B cell (primary cell): Measurements from ENCODE around the gene NTM. TPM values are rescaled to one million over a fixed set of nuclear protein-coding genes. Genes with fewer than 3 reads are reported as not detected.

Experiments
- ATAC-seq: fragments of 200-7000 bp; cut with Tn5 transposase; one replicate; pipeline ENCODE4 v1.10.0; 2021; ENCODE audit warnings: low read depth, mild to moderate bottlenecking, moderate number of reproducible peaks, moderate library complexity
- CTCF ChIA-PET: fragments of 350-600 bp; sonication (Branson Sonifier 250); formaldehyde crosslinking; loops from one replicate; lab custom pipeline; 2021; ENCODE audit warnings: antibody characterized with exemption, inconsistent platforms; lab: Charles Lee
- POLR2A ChIA-PET: fragments of 350-600 bp; sonication (Branson Sonifier 250); formaldehyde crosslinking; loops from one replicate; lab custom pipeline; 2021; ENCODE audit warnings: antibody characterized with exemption; lab: Charles Lee
- DNase-seq: peaks from one replicate; pipeline ENCODE4 v3.0.0; 2013
- H2AFZ ChIP-seq: 2 replicates; pipeline ENCODE4 v1.6.1; 2012; ENCODE audit warnings: mild to moderate bottlenecking, low read depth, low read length; ENCODE audit not compliant: insufficient read depth, poor library complexity, severe bottlenecking
- H3K27ac ChIP-seq, 2 donors: 1 replicate in 1 of 2; 2 replicates in 1 of 2; pipeline ENCODE4 v1.5.1; 2012 to 2013; ENCODE audit warnings: low read length in 2 of 2, mild to moderate bottlenecking in 2 of 2, moderate library complexity in 1 of 2
- H3K27me3 ChIP-seq, 4 experiments: fragments of 200-600 bp in 1 of 4; sonication (generic) in 1 of 4; replicated peaks in 1 of 4; 1 replicate in 2 of 4; 2 replicates in 2 of 4; pipeline versions ENCODE4 v1.6.1 to v1.7.0; 2013 to 2016; ENCODE audit warnings: low read length in 3 of 4, mild to moderate bottlenecking in 2 of 4, mixed read lengths in 1 of 4, moderate library complexity in 1 of 4; ENCODE audit not compliant: insufficient read depth in 4 of 4, control insufficient read depth in 3 of 4; ENCODE audit errors: control extremely low read depth in 1 of 4
- H3K36me3 ChIP-seq, 2 experiments: replicated peaks in 1 of 2; 1 replicate in 1 of 2; 2 replicates in 1 of 2; pipeline versions ENCODE4 v1.6.1 to v1.7.1; 2013; ENCODE audit warnings: low read length in 1 of 2; ENCODE audit not compliant: insufficient read depth in 2 of 2, control insufficient read depth in 1 of 2; ENCODE audit errors: control extremely low read depth in 1 of 2, extremely low read depth in 1 of 2
- H3K4me1 ChIP-seq, 2 donors: fragments of 200-600 bp in 1 of 2; sonication (generic) in 1 of 2; 1 replicate in 1 of 2; 2 replicates in 1 of 2; pipeline versions ENCODE4 v1.5.1 to v1.6.1; 2013 to 2017; ENCODE audit warnings: low read length in 2 of 2; ENCODE audit not compliant: control insufficient read depth in 2 of 2, insufficient read depth in 2 of 2
- H3K4me2 ChIP-seq: replicated peaks from 2 replicates; pipeline ENCODE3; 2012; ENCODE audit warnings: mild to moderate bottlenecking, low read depth, low read length; ENCODE audit not compliant: poor library complexity, severe bottlenecking
- H3K4me3 ChIP-seq, 5 experiments: fragments of 200-600 bp in 1 of 5; sonication (generic) in 1 of 5; 1 replicate in 3 of 5; 2 replicates in 2 of 5; pipeline versions ENCODE4 v1.5.1 to v1.7.0; 2011 to 2016; ENCODE audit warnings: low read length in 4 of 5, mild to moderate bottlenecking in 4 of 5, low read depth in 2 of 5, control low read depth in 1 of 5, moderate library complexity in 1 of 5; ENCODE audit not compliant: insufficient read depth in 1 of 5; ENCODE audit errors: control extremely low read depth in 1 of 5, extremely low read depth in 1 of 5
- H3K79me2 ChIP-seq: fragments of 200-600 bp; sonication (generic); one replicate; pipeline ENCODE4 v1.6.0; 2016; ENCODE audit warnings: low read length; ENCODE audit not compliant: control insufficient read depth, insufficient read depth
- H3K9ac ChIP-seq: fragments of 200-600 bp; sonication (generic); 2 replicates; pipeline ENCODE4 v1.6.1; 2017; ENCODE audit warnings: mild to moderate bottlenecking, low read length, moderate library complexity
- H3K9me3 ChIP-seq, 3 donors: one replicate each; pipeline versions ENCODE4 v1.6.1 to v1.7.1; 2013; ENCODE audit warnings: low read length in 2 of 3; ENCODE audit not compliant: control insufficient read depth in 2 of 3, insufficient read depth in 1 of 3; ENCODE audit errors: control extremely low read depth in 1 of 3
- H4K20me1 ChIP-seq: 2 replicates; pipeline ENCODE4 v1.6.0; 2012; ENCODE audit warnings: mild to moderate bottlenecking, low read length; ENCODE audit not compliant: insufficient read depth, control insufficient read depth, poor library complexity, severe bottlenecking
- H3K27ac Mint-ChIP-seq: one replicate; pipeline ENCODE4 v1.8.0; 2021; ENCODE audit warnings: mixed read lengths
- H3K27me3 Mint-ChIP-seq: one replicate; pipeline ENCODE4 v1.8.0; 2021; ENCODE audit warnings: mixed read lengths
- H3K4me1 Mint-ChIP-seq: one replicate; pipeline ENCODE4 v1.8.0; 2021; ENCODE audit warnings: mixed read lengths
- H3K4me3 Mint-ChIP-seq: one replicate; pipeline ENCODE4 v1.8.0; 2021; ENCODE audit warnings: mixed read lengths
- H3K9me3 Mint-ChIP-seq: one replicate; pipeline ENCODE4 v1.8.0; 2022; ENCODE audit warnings: mixed read lengths; ENCODE audit not compliant: insufficient read depth
- CTCF ChIP-seq: fragments of 200-600 bp; IDR thresholded peaks from one replicate; pipeline ENCODE4 v1.8.0; 2022; ENCODE audit warnings: antibody characterized with exemption, mild to moderate bottlenecking
- EZH2 ChIP-seq: IDR thresholded peaks from 2 replicates; pipeline ENCODE4 v1.6.1; 2012; ENCODE audit warnings: borderline replicate concordance, low read depth, mild to moderate bottlenecking, moderate library complexity, low read length; ENCODE audit not compliant: insufficient read depth, poor library complexity, severe bottlenecking
- whole genome bisulfite sequencing: methylation state at CpG from one replicate; pipeline ENCODE4 v1.1.5; 2013; ENCODE audit warnings: missing lambda C conversion rate; ENCODE audit not compliant: insufficient coverage; 5-methylcytosine and 5-hydroxymethylcytosine counted together
- intact Hi-C: fragments of 100-400 bp; cut with micrococcal nuclease; formaldehyde crosslinking; loops from one replicate; pipeline ENCODE4 v1.10.0; 2022
- polyA plus RNA-seq: library from polyadenylated mRNA; depleted of rRNA; stranded (reverse); fragments of >200 nt; gene quantifications from 2 replicates; pipeline ENCODE4 v1.2.3, GENCODE V29; 2012
- total RNA-seq, 2 donors: library from RNA; stranded (reverse); fragments of 120-200 nt in 1 of 2; gene quantifications; 1 replicate in 1 of 2; 2 replicates in 1 of 2; pipeline versions ENCODE4 v1.2.3 to v1.2.4, GENCODE V29; 2013 to 2022

NTM gene
- total and polyA plus RNA-seq, 2 donors (not counting 1 experiment from before 2014, with no cell fraction given) = not detected

GRCh38 chr11:131947511-131947910 is 577.1 kb downstream of the NTM start:
- POLR2A ChIA-PET = no interaction called here
- no peak for ATAC-seq
- H3K27ac Mint-ChIP-seq = no peak overlapping the region
- no peak overlapping the region for H3K4me3 ChIP-seq
- H3K4me1 Mint-ChIP-seq = no peaks in the 10 kb centered on the region
- H3K4me1 ChIP-seq = no peaks in the 10 kb centered on the region
- CTCF ChIA-PET = no interaction called here
- no peaks in the 10 kb centered on the region for H3K9me3 ChIP-seq
- no peak overlapping the region for H2AFZ ChIP-seq
- no peak overlapping the region for H3K9ac ChIP-seq
- WGBS = no CpG with 5 or more reads among the region's 2 CpGs
- H3K4me3 Mint-ChIP-seq = no peak overlapping the region
- no peaks in the 10 kb centered on the region for H3K27me3 ChIP-seq
- H3K27me3 Mint-ChIP-seq = no peaks in the 10 kb centered on the region
- TF ChIP-seq CTCF (no peak), EZH2 (no peak)
- H3K36me3 ChIP-seq = no peaks in the 10 kb centered on the region
- intact Hi-C loops = no loop called here
- no peaks in the 10 kb centered on the region for H4K20me1 ChIP-seq
- no peaks in the 10 kb centered on the region for H3K79me2 ChIP-seq
- no peaks in the 10 kb centered on the region for H3K9me3 Mint-ChIP-seq
- H3K4me2 ChIP-seq = no peak overlapping the region
- no peak overlapping the region for H3K27ac ChIP-seq
- DNase-seq = no peak

GRCh38 chr11:131951121-131951520 is 580.7 kb downstream of the NTM start:
- CTCF ChIA-PET = no interaction called here
- ATAC-seq (no peak), DNase-seq (no peak)
- intact Hi-C loops = no loop called here
- no peak overlapping the region for H3K27ac Mint-ChIP-seq
- Histone ChIP-seq H3K79me2 (no peaks in the 10 kb centered on the region), H3K9me3 (no peaks in the 10 kb centered on the region), H4K20me1 (no peaks in the 10 kb centered on the region), H3K4me2 (no peak overlapping the region), H3K36me3 (no peaks in the 10 kb centered on the region), H3K4me3 (no peak overlapping the region), H3K27me3 (no peaks in the 10 kb centered on the region), H2AFZ (no peak overlapping the region), H3K4me1 (no peaks in the 10 kb centered on the region), H3K27ac (no peak overlapping the region), H3K9ac (no peak overlapping the region)
- no peaks in the 10 kb centered on the region for H3K4me1 Mint-ChIP-seq
- POLR2A ChIA-PET = no interaction called here
- WGBS = 83% methylated on average over 1 of the region's 2 CpGs
- H3K9me3 Mint-ChIP-seq = no peaks in the 10 kb centered on the region
- H3K4me3 Mint-ChIP-seq = no peak overlapping the region
- TF ChIP-seq CTCF (no peak), EZH2 (no peak)
- H3K27me3 Mint-ChIP-seq = no peaks in the 10 kb centered on the region
